CD14-positive monocyte (primary cell): Measurements from ENCODE around the gene DSP. TPM values are rescaled to one million over a fixed set of nuclear protein-coding genes. Genes with fewer than 3 reads are reported as not detected.

ENCODE experiments used
- DNase-seq, 3 donors: peaks; one replicate each; pipeline ENCODE4 v3.0.0-alpha.2; 2011 to 2022
- H2AFZ ChIP-seq: 2 replicates; pipeline ENCODE4 v1.6.0; 2012; ENCODE audit warnings: mild to moderate bottlenecking, low read depth, low read length, inconsistent platforms; ENCODE audit not compliant: insufficient read depth, poor library complexity, severe bottlenecking
- H3K27ac ChIP-seq, 2 donors: 1 replicate in 1 of 2; 2 replicates in 1 of 2; pipeline ENCODE4 v1.5.1; 2012 to 2013; ENCODE audit warnings: low read length in 2 of 2, control low read depth in 1 of 2, inconsistent platforms in 1 of 2, low read depth in 1 of 2, mild to moderate bottlenecking in 1 of 2
- H3K27me3 ChIP-seq, 2 donors: one replicate each; pipeline versions ENCODE4 v1.6.0 to v1.6.1; 2011 to 2013; ENCODE audit warnings: low read length in 2 of 2; ENCODE audit not compliant: control insufficient read depth in 2 of 2, insufficient read depth in 2 of 2
- H3K36me3 ChIP-seq, 2 donors: replicated peaks in 1 of 2; 1 replicate in 1 of 2; 2 replicates in 1 of 2; pipeline versions ENCODE4 v1.5.1 to v1.6.1; 2012 to 2013; ENCODE audit warnings: low read length in 2 of 2, control low read depth in 1 of 2, inconsistent platforms in 1 of 2, mild to moderate bottlenecking in 1 of 2; ENCODE audit not compliant: insufficient read depth in 2 of 2, control insufficient read depth in 1 of 2
- H3K4me1 ChIP-seq, 2 donors: 1 replicate in 1 of 2; 2 replicates in 1 of 2; pipeline versions ENCODE4 v1.5.1 to v1.6.1; 2012 to 2013; ENCODE audit warnings: low read length in 2 of 2, control low read depth in 1 of 2, inconsistent platforms in 1 of 2, mild to moderate bottlenecking in 1 of 2, moderate library complexity in 1 of 2; ENCODE audit not compliant: insufficient read depth in 2 of 2, control insufficient read depth in 1 of 2
- H3K4me2 ChIP-seq: replicated peaks from 2 replicates; pipeline ENCODE3; 2012; ENCODE audit warnings: low read length, moderate library complexity, mild to moderate bottlenecking; ENCODE audit not compliant: poor library complexity, severe bottlenecking; ENCODE audit errors: extremely low read depth
- H3K4me3 ChIP-seq, 3 experiments: fragments of 200-600 bp in 1 of 3; sonication (generic) in 1 of 3; replicated peaks in 1 of 3; 1 replicate in 2 of 3; 2 replicates in 1 of 3; pipeline ENCODE4 v1.5.1; 2011 to 2013; ENCODE audit warnings: low read length in 3 of 3, mild to moderate bottlenecking in 3 of 3, control low read depth in 2 of 3, low read depth in 2 of 3, inconsistent platforms in 1 of 3, moderate library complexity in 1 of 3
- H3K79me2 ChIP-seq: 2 replicates; pipeline ENCODE4 v1.6.0; 2012; ENCODE audit warnings: mild to moderate bottlenecking, control low read depth, inconsistent platforms, low read length, moderate library complexity; ENCODE audit not compliant: insufficient read depth
- H3K9ac ChIP-seq: 2 replicates; pipeline ENCODE4 v1.6.0; 2017; ENCODE audit warnings: low read length, mild to moderate bottlenecking; ENCODE audit not compliant: insufficient read depth, poor library complexity, severe bottlenecking
- H3K9me3 ChIP-seq, 2 donors: replicated peaks in 1 of 2; 1 replicate in 1 of 2; 2 replicates in 1 of 2; pipeline versions ENCODE4 v1.5.1 to v1.6.1; 2012 to 2013; ENCODE audit warnings: low read length in 2 of 2, control low read depth in 1 of 2; ENCODE audit not compliant: control insufficient read depth in 1 of 2, insufficient read depth in 1 of 2
- H4K20me1 ChIP-seq: 2 replicates; pipeline ENCODE4 v1.6.0; 2012; ENCODE audit warnings: mild to moderate bottlenecking, low read length, control low read depth, moderate library complexity; ENCODE audit not compliant: insufficient read depth
- H3K27ac Mint-ChIP-seq, 7 donors: one replicate each; pipeline ENCODE4 v1.8.0; 2020; ENCODE audit warnings: mild to moderate bottlenecking in 7 of 7, mixed read lengths in 7 of 7, moderate library complexity in 6 of 7, inconsistent platforms in 2 of 7
- H3K27me3 Mint-ChIP-seq, 3 donors: one replicate each; pipeline ENCODE4 v1.8.0; 2021 to 2022; ENCODE audit warnings: low read depth in 3 of 3, mild to moderate bottlenecking in 3 of 3, mixed read lengths in 3 of 3, moderate library complexity in 3 of 3, inconsistent platforms in 1 of 3
- H3K36me3 Mint-ChIP-seq, 2 donors: one replicate each; pipeline ENCODE4 v1.8.0; 2020; ENCODE audit warnings: mixed read lengths in 2 of 2, inconsistent platforms in 1 of 2, mild to moderate bottlenecking in 1 of 2
- H3K4me1 Mint-ChIP-seq: one replicate; pipeline ENCODE4 v1.8.0; 2020; ENCODE audit warnings: mild to moderate bottlenecking, mixed read lengths
- H3K4me3 Mint-ChIP-seq, 2 donors: one replicate each; pipeline ENCODE4 v1.8.0; 2020; ENCODE audit warnings: mild to moderate bottlenecking in 2 of 2, mixed read lengths in 2 of 2, moderate library complexity in 1 of 2
- H3K9me3 Mint-ChIP-seq, 7 donors: one replicate each; pipeline ENCODE4 v1.8.0; 2020 to 2022; ENCODE audit warnings: mixed read lengths in 7 of 7, mild to moderate bottlenecking in 6 of 7, moderate library complexity in 6 of 7, inconsistent platforms in 2 of 7
- CTCF ChIP-seq: fragments of 200-600 bp; IDR thresholded peaks from one replicate; pipeline ENCODE4 v1.8.0; 2022; ENCODE audit warnings: antibody characterized with exemption, mild to moderate bottlenecking
- WGBS: methylation state at CpG from one replicate; pipeline ENCODE4 v1.1.5; 2013; ENCODE audit warnings: missing lambda C conversion rate; ENCODE audit not compliant: insufficient coverage; 5-methylcytosine and 5-hydroxymethylcytosine counted together
- intact Hi-C, 2 donors: fragments of 100-400 bp; cut with micrococcal nuclease; formaldehyde crosslinking; loops; one replicate each; pipeline versions ENCODE4 v1.15.0 to v1.15.1; 2023
- polyA plus RNA-seq, 3 donors: library from polyadenylated mRNA; depleted of rRNA in 1 of 3; unstranded in 2 of 3; stranded (reverse) in 1 of 3; fragments of 300-500 nt in 2 of 3; fragments of >200 nt in 1 of 3; fragmentation: Illumina TruSeq in 2 of 3; gene quantifications; 1 replicate in 2 of 3; 2 replicates in 1 of 3; pipeline ENCODE4 v1.2.3, GENCODE V29; 2012 to 2021

Gene DSP
- polyA plus RNA-seq, 3 donors: not detected

GRCh38 chr6:7555671-7556070 is 14.2 kb downstream of the DSP start:
- H3K79me2 ChIP-seq: no peaks in the 10 kb centered on the region
- Mint-ChIP-seq H3K27me3 (peaks cover 25 to 46% (median 35%) of the 10 kb centered on the region in 3 donors), H3K4me3 (no peak overlapping the region), H3K4me1 (no peaks in the 10 kb centered on the region), H3K36me3 (no peaks in the 10 kb centered on the region), H3K9me3 (no peaks in the 10 kb centered on the region), H3K27ac (no peak overlapping the region)
- H4K20me1 ChIP-seq: no peaks in the 10 kb centered on the region
- H3K4me3 ChIP-seq: no peak overlapping the region
- no peaks in the 10 kb centered on the region for H3K4me1 ChIP-seq
- no peak overlapping the region for H3K4me2 ChIP-seq
- no peak overlapping the region for H3K27ac ChIP-seq
- H3K36me3 ChIP-seq: no peaks in the 10 kb centered on the region
- H3K9me3 ChIP-seq: no peaks in the 10 kb centered on the region
- 98% methylated on average over 5 of the region's 11 CpGs for WGBS
- H2AFZ ChIP-seq: no peak overlapping the region
- no peak overlapping the region for H3K9ac ChIP-seq
- DNase-seq: no peak
- TF ChIP-seq CTCF: no peak
- intact Hi-C loops: no loop called here
- peaks cover 11 to 32% of the 10 kb centered on the region in 2 donors for H3K27me3 ChIP-seq

GRCh38 chr6:7556394-7557106 is 15.1 kb downstream of the DSP start:
- Histone ChIP-seq H4K20me1 (no peaks in the 10 kb centered on the region), H3K4me3 (no peak overlapping the region), H3K79me2 (no peaks in the 10 kb centered on the region), H3K27me3 (peaks cover 10 to 27% of the 10 kb centered on the region in 2 donors), H3K4me2 (no peak overlapping the region), H3K4me1 (no peaks in the 10 kb centered on the region), H3K9me3 (no peaks in the 10 kb centered on the region), H2AFZ (no peak overlapping the region), H3K9ac (no peak overlapping the region), H3K36me3 (no peaks in the 10 kb centered on the region), H3K27ac (no peak overlapping the region)
- 93% methylated on average over 4 of the region's 12 CpGs for WGBS
- Mint-ChIP-seq H3K27me3 (peaks cover 27 to 48% (median 30%) of the 10 kb centered on the region in 3 donors), H3K27ac (no peak overlapping the region), H3K36me3 (no peaks in the 10 kb centered on the region), H3K4me3 (no peak overlapping the region), H3K9me3 (no peaks in the 10 kb centered on the region), H3K4me1 (no peaks in the 10 kb centered on the region)
- intact Hi-C loops: no loop called here
- DNase-seq: no peak
- TF ChIP-seq CTCF: no peak
